Gastroesophageal sphincter (tissue), 4 donors: Measurements from ENCODE around the gene PAIP1. TPM values are rescaled to one million over a fixed set of nuclear protein-coding genes. Genes with fewer than 3 reads are reported as not detected.
A peak's percentile ranks its signal among the peaks of the same experiment; 100 is the strongest.

Experiments used
- ATAC-seq: fragments of 150-250 bp; one replicate; pipeline ENCODE4 v1.9.1; 2016; ENCODE audit warnings: mild to moderate bottlenecking, moderate library complexity
- H3K27ac ChIP-seq, 4 donors: fragments of 200-600 bp; sonication (generic) in 3 of 4; 1 replicate in 3 of 4; 2 replicates in 1 of 4; pipeline ENCODE4 v1.5.1; 2016 to 2019
- H3K27me3 ChIP-seq: fragments of 200-600 bp; sonication (generic); one replicate; pipeline ENCODE4 v1.5.1; 2019
- H3K36me3 ChIP-seq, 2 donors: fragments of 200-600 bp; sonication (generic); one replicate each; pipeline ENCODE4 v1.5.1; 2019; ENCODE audit warnings: control low read depth in 1 of 2
- H3K4me1 ChIP-seq, 3 donors: fragments of 200-600 bp; sonication (generic); 1 replicate in 2 of 3; 2 replicates in 1 of 3; pipeline ENCODE4 v1.5.1; 2016 to 2019; ENCODE audit warnings: control low read depth in 2 of 3
- H3K4me3 ChIP-seq, 2 donors: fragments of 200-600 bp; sonication (generic); one replicate each; pipeline ENCODE4 v1.5.1; 2019; ENCODE audit warnings: mild to moderate bottlenecking in 1 of 2, moderate library complexity in 1 of 2
- H3K9me3 ChIP-seq, 3 donors: fragments of 200-600 bp; sonication (generic); one replicate each; pipeline ENCODE4 v1.5.1; 2017 to 2019; ENCODE audit warnings: control low read depth in 2 of 3
- EP300 ChIP-seq: sonication (generic); formaldehyde crosslinking; IDR thresholded peaks from one replicate; pipeline ENCODE4 v1.6.1; 2017; ENCODE audit warnings: antibody characterized with exemption, mild to moderate bottlenecking
- POLR2A ChIP-seq, 2 donors: fragments of 450-650 bp; IDR thresholded peaks; one replicate each; pipeline ENCODE4 v1.6.1; 2017; ENCODE audit warnings: antibody characterized with exemption in 2 of 2, mild to moderate bottlenecking in 2 of 2, moderate library complexity in 1 of 2
- POLR2AphosphoS5 ChIP-seq: sonication (generic); formaldehyde crosslinking; IDR thresholded peaks from one replicate; pipeline ENCODE4 v1.6.1; 2017; ENCODE audit warnings: antibody characterized with exemption
- WGBS, 2 donors: methylation state at CpG; one replicate each; pipeline ENCODE4 v1.1.5; 2018; ENCODE audit warnings: low coverage in 1 of 2; 5-methylcytosine and 5-hydroxymethylcytosine counted together
- total RNA-seq, 4 donors: library from RNA; depleted of rRNA; stranded (reverse); fragments of >200 nt; gene quantifications; one replicate each; pipeline ENCODE4 v1.1.0, GENCODE V29; 2016
- TF ChIP-seq, protein P1 (sequence below), 4 experiments: fragments of 200-600 bp in 2 of 4; fragments of 450-650 bp in 2 of 4; sonication (generic) in 1 of 4; IDR thresholded peaks; one replicate each; pipeline ENCODE4 v1.5.1; 2017 to 2019; ENCODE audit warnings: antibody characterized with exemption in 4 of 4, mild to moderate bottlenecking in 2 of 4, moderate library complexity in 2 of 4

PAIP1 gene
- total RNA-seq, 4 donors from 2014 or later, result 86.3 to 127 (median 107) TPM

DNA sequence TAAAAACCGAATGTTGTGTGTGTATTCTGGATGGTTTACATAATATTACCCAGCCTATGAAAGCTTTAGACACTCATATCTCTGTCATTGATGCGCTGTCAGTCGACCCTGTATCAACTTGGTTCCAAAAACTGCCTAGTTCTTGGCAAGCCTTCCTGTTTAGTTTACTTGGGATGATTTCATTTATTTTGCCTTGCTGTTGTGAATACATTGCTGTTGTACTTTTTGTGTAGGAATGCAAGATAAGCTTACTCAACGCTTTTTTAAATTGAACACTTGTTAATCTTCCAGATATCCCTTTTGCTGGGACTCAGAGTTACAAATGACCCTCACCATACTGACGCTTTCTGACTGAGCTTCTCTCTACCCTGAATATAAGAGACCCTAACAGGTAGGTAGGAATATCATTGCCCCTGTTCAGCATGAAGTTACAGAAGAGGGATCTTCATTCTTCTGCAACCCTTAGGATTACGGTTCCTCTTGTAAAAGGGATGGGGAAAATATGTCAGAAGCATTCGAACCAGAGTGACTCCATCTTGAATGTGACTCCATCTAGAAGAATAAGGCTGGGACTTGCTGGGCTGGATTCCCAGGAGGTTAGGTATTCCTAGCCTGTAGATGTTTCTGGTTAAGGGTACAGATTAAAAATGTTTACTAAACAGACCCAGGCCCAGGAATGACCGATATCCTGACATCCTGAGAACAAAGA, 13.7 kb upstream of the PAIP1 start:
- Histone ChIP-seq H3K9me3 (no peaks in the 10 kb centered on the region), H3K4me1 (peaks cover 3 to 31% (median 13%) of the 10 kb centered on the region in 3 donors), H3K4me3 (peak overlapping the region; percentile 34 to 43), H3K27me3 (no peaks in the 10 kb centered on the region), H3K27ac (peak overlapping the region; percentile 72 to 80 (median 78)), H3K36me3 (peaks cover 0 to 7% of the 10 kb centered on the region in 2 donors)
- TF ChIP-seq, protein P1, sequence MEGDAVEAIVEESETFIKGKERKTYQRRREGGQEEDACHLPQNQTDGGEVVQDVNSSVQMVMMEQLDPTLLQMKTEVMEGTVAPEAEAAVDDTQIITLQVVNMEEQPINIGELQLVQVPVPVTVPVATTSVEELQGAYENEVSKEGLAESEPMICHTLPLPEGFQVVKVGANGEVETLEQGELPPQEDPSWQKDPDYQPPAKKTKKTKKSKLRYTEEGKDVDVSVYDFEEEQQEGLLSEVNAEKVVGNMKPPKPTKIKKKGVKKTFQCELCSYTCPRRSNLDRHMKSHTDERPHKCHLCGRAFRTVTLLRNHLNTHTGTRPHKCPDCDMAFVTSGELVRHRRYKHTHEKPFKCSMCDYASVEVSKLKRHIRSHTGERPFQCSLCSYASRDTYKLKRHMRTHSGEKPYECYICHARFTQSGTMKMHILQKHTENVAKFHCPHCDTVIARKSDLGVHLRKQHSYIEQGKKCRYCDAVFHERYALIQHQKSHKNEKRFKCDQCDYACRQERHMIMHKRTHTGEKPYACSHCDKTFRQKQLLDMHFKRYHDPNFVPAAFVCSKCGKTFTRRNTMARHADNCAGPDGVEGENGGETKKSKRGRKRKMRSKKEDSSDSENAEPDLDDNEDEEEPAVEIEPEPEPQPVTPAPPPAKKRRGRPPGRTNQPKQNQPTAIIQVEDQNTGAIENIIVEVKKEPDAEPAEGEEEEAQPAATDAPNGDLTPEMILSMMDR (IDR thresholded peaks at IDR 0.05), result no peak
- TF ChIP-seq EP300 (no peak), POLR2A (IDR thresholded peaks at IDR 0.05) (no peak), POLR2AphosphoS5 (no peak)
- no peak for ATAC-seq
- WGBS, 2 donors, result 74 to 79% methylated on average over 7 to 8 of the region's 8 CpGs

DNA sequence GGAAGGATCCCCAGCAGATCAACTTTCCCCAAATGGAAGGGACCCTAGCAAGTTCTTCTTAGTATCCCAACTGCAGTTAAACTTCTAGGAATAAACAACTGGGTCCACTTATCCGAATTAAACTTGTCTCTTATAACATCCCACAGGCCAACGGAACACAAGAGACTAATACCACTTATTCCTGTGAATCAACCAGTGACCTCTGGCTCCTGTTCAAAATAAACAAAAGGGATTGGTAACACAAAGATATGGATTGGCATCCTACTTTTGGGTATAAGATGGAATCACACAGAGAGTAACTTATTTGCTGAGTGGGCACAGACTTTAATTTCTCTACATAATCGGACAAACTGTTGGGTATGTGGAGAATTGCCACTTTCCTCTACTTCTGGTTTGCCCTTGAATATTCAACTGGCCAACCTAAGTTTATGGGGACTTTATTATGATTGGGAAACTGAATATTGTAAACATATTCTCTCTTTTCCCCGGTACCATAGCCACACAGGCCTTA, 12.4 kb upstream of the PAIP1 start:
- 84 to 100% methylated on average over 1 to 3 of the region's 4 CpGs for WGBS, 2 donors
- no peak for TF ChIP-seq POLR2AphosphoS5
- no peak for TF ChIP-seq POLR2A (IDR thresholded peaks at IDR 0.05)
- TF ChIP-seq, protein P1 (IDR thresholded peaks at IDR 0.05), result no peak
- no peak for TF ChIP-seq EP300
- no peak overlapping the region for H3K27ac ChIP-seq

DNA sequence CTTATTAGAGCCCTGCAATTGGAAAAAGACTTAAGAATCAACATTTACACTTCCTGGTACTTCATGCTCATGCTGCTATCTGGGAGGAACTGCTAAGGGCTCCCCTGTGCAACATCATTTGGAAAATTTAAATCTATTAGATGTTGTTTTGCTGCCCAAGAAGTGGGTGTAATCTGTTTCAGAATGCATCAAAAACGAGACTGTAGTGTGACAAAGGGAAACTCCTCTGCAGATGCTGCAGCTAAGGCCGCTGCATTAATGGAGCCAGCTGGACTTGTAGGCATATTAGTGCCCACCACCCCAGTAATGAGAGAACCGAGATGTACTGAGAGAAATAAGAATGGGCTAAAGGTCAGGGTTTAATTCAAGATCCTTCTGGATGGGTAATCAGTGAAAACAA, 11.1 kb upstream of the PAIP1 start:
- Histone ChIP-seq H3K4me1 (peaks cover 3 to 42% (median 13%) of the 10 kb centered on the region in 3 donors), H3K27me3 (no peaks in the 10 kb centered on the region), H3K9me3 (no peaks in the 10 kb centered on the region), H3K27ac (no peak overlapping the region), H3K4me3 (no peak overlapping the region), H3K36me3 (no peaks in the 10 kb centered on the region)
- WGBS, 2 donors, result 89 to 100% methylated on average over 1 to 3 of the region's 3 CpGs
- TF ChIP-seq POLR2A (IDR thresholded peaks at IDR 0.05), result no peak
- TF ChIP-seq, protein P1 (IDR thresholded peaks at IDR 0.05), result no peak
- no peak for TF ChIP-seq POLR2AphosphoS5
- TF ChIP-seq EP300, result no peak
- ATAC-seq, result no peak

More for the DNA sequence above, 12.4 kb upstream of the PAIP1 start:
- Histone ChIP-seq H3K4me3 (no peak overlapping the region), H3K4me1 (peaks cover 3 to 34% (median 13%) of the 10 kb centered on the region in 3 donors), H3K36me3 (no peaks in the 10 kb centered on the region), H3K27me3 (no peaks in the 10 kb centered on the region), H3K9me3 (no peaks in the 10 kb centered on the region)
- ATAC-seq, result no peak

DNA sequence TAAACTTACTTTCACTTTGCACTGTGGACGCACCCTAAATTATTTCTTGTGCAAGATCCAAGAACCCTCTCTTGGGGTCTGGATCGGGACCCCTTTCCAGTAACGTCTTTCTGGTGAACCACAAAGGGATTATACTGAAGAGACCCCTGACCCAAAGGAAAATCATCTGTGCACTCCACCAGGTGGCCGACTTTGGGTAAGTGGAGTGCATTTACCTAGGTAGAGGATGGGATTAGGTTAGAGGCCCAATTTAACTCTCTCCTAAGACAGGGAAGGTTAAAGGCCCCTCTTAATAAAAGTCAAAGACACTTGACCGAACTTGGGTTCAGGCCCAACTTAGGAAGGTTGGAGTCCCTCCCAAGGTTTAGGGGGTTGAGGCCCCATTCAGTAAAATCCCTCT, 8.2 kb upstream of the PAIP1 start:
- no peak for ATAC-seq
- Histone ChIP-seq H3K9me3 (no peaks in the 10 kb centered on the region), H3K36me3 (no peaks in the 10 kb centered on the region), H3K27ac (no peak overlapping the region), H3K27me3 (no peaks in the 10 kb centered on the region), H3K4me1 (peaks cover 0 to 22% (median 0%) of the 10 kb centered on the region in 3 donors), H3K4me3 (no peak overlapping the region)
- WGBS, 2 donors, result 62 to 72% methylated on average over 3 to 4 of the region's 5 CpGs
- TF ChIP-seq POLR2A (IDR thresholded peaks at IDR 0.05) (no peak), EP300 (no peak), POLR2AphosphoS5 (no peak)
- TF ChIP-seq, protein P1 (IDR thresholded peaks at IDR 0.05), result no peak
